GM12878 (cell line): ENCODE results near the gene PCDHA1. TPM values are rescaled to one million over a fixed set of nuclear protein-coding genes. Genes with fewer than 3 reads are reported as not detected.
"Not testable (repeated sequence)": the region's sequence is repeated elsewhere in the genome, so short reads cannot be mapped to it uniquely, and the experiment has no call there.

Experiments
- ATAC-seq: fragments of 200-7000 bp; cut with Tn5 transposase; 3 replicates; pipeline ENCODE4 v1.9.1; 2020; ENCODE audit warnings: mild to moderate bottlenecking, moderate library complexity
- BruUV-seq: library from RNA; stranded (reverse); fragments of 400-500 nt; replicated peaks from 2 replicates; lab custom pipeline; 2021; lab: Mats Ljungman, UMichigan
- CTCF ChIA-PET: fragments of 300-600 bp; sonication (Branson Sonifier 250); formaldehyde crosslinking; extraction: SDS; loops from one replicate; lab custom pipeline; 2021; ENCODE audit warnings: inconsistent platforms; lab: Yijun Ruan, JAX
- POLR2A ChIA-PET: fragments of 350-600 bp; formaldehyde crosslinking; extraction: SDS; loops from one replicate; lab custom pipeline; 2021; ENCODE audit warnings: inconsistent platforms; lab: Charles Lee
- RAD21 ChIA-PET: fragments of 300-600 bp; sonication (Branson Sonifier 250); formaldehyde crosslinking; loops from one replicate; lab custom pipeline; 2023; ENCODE audit warnings: antibody characterized with exemption; ENCODE audit not compliant: unreplicated experiment; lab: Charles Lee
- SMC1A ChIA-PET: fragments of 300-600 bp; sonication (Branson Sonifier 250); formaldehyde crosslinking; loops from one replicate; lab custom pipeline; 2023; ENCODE audit not compliant: unreplicated experiment, uncharacterized antibody; lab: Charles Lee
- DNase-seq: peaks from one replicate; pipeline ENCODE4 v3.0.0-alpha.2; 2011; ENCODE audit warnings: low read depth, low spot score
- FAIRE-seq: peaks from 3 replicates; lab custom pipeline; 2011; peaks lifted over from hg19 to GRCh38; lab: Jason Lieb, UNC
- H2AFZ ChIP-seq: 2 replicates; pipeline ENCODE4 v1.6.0; 2011; ENCODE audit warnings: low read depth, low read length, control low read depth; ENCODE audit not compliant: control insufficient read depth
- H3K27ac ChIP-seq: 2 replicates; pipeline ENCODE4 v1.5.1; 2011; ENCODE audit warnings: control low read depth; ENCODE audit not compliant: control insufficient read depth, insufficient read depth
- H3K27me3 ChIP-seq, 2 experiments: replicated peaks in 1 of 2; 2 replicates each; pipeline versions ENCODE4 v1.6.0 to v1.6.1; 2011; ENCODE audit warnings: low read length in 1 of 2; ENCODE audit not compliant: control insufficient read depth in 2 of 2, insufficient read depth in 2 of 2
- H3K36me3 ChIP-seq, 2 experiments: 2 replicates each; pipeline ENCODE4 v1.5.1; 2011; ENCODE audit warnings: low read length in 1 of 2; ENCODE audit not compliant: control insufficient read depth in 2 of 2, insufficient read depth in 2 of 2
- H3K4me1 ChIP-seq: 2 replicates; pipeline ENCODE4 v1.6.1; 2011; ENCODE audit warnings: mild to moderate bottlenecking, low read length, moderate library complexity, mixed read lengths; ENCODE audit not compliant: control insufficient read depth, insufficient read depth
- H3K4me2 ChIP-seq: 2 replicates; pipeline ENCODE4 v1.6.0; 2011; ENCODE audit warnings: control low read depth; ENCODE audit not compliant: control insufficient read depth, insufficient read depth
- H3K4me3 ChIP-seq: fragments of 200-600 bp; sonication (generic); 2 replicates; pipeline ENCODE4 v1.5.1; 2016
- H3K79me2 ChIP-seq: 2 replicates; pipeline ENCODE4 v1.6.0; 2011; ENCODE audit warnings: low read length; ENCODE audit not compliant: control insufficient read depth, insufficient read depth
- H3K9ac ChIP-seq: 2 replicates; pipeline ENCODE4 v1.8.0; 2011; ENCODE audit warnings: low read length, control low read depth, mixed read lengths; ENCODE audit not compliant: control insufficient read depth, insufficient read depth
- H3K9me3 ChIP-seq: replicated peaks from 3 replicates; pipeline ENCODE4 v1.5.1; 2011; ENCODE audit warnings: mild to moderate bottlenecking, low read length; ENCODE audit not compliant: control insufficient read depth, insufficient read depth
- H4K20me1 ChIP-seq: 2 replicates; pipeline ENCODE4 v1.6.0; 2011; ENCODE audit not compliant: control insufficient read depth, insufficient read depth
- CBX3 ChIP-seq: fragments of 200-600 bp; sonication (generic); IDR thresholded peaks from 2 replicates; pipeline ENCODE4 v1.6.1; 2016; ENCODE audit warnings: low read depth, borderline replicate concordance
- SMAD1 ChIP-seq: fragments of 450-650 bp; IDR thresholded peaks from 2 replicates; pipeline ENCODE4 v1.6.1; 2018; ENCODE audit warnings: mild to moderate bottlenecking, low read depth; ENCODE audit not compliant: partially characterized antibody
- WGBS: methylation state at CpG from one replicate; pipeline ENCODE4 v1.1.6; 2016; ENCODE audit warnings: low lambda C conversion rate; ENCODE audit not compliant: insufficient replicate concordance, insufficient coverage; ENCODE audit errors: missing lambda C conversion rate; 5-methylcytosine and 5-hydroxymethylcytosine counted together
- in situ Hi-C: fragments of 300-500 bp; cut with MboI; formaldehyde crosslinking; loops from 9 replicates; pipeline ENCODE4 v1.14.3; 2018; ENCODE audit warnings: mixed read lengths
- intact Hi-C: fragments of 100-400 bp; cut with micrococcal nuclease; formaldehyde crosslinking; loops from one replicate; pipeline ENCODE4 v1.14.2; 2022; ENCODE audit not compliant: unreplicated experiment
- polyA plus RNA-seq, 11 experiments: library from polyadenylated mRNA; depleted of rRNA in 4 of 11; unstranded in 6 of 11; stranded (reverse) in 5 of 11; fragments of >200 nt; fragmentation: Nextera tagmentation in 4 of 11; fragmentation: Illumina TruSeq in 1 of 11; extraction: Ambion mirVana in 4 of 11; extraction: Trizol in 1 of 11; gene quantifications; 1 replicate in 1 of 11; 2 replicates in 10 of 11; pipeline versions ENCODE4 v1.2.1 to v1.2.3, GENCODE V29; 2011 to 2016; ENCODE audit warnings: inconsistent platforms in 2 of 11, missing spikeins in 2 of 11, low read depth in 1 of 11
- total RNA-seq, 4 experiments: library from RNA; depleted of rRNA in 3 of 4; stranded (reverse); fragments of >200 nt in 3 of 4; fragmentation: Illumina TruSeq in 1 of 4; extraction: Trizol in 1 of 4; gene quantifications; 2 replicates each; pipeline versions ENCODE4 v1.2.1 to v1.2.3, GENCODE V29; 2013 to 2021
- TF ChIP-seq, protein P1 (sequence below): fragments of 450-650 bp; IDR thresholded peaks from 2 replicates; pipeline ENCODE4 v1.6.1; 2016; ENCODE audit warnings: mild to moderate bottlenecking, moderate library complexity, borderline replicate concordance
- TF ChIP-seq, protein P2 (sequence below): IDR thresholded peaks from 2 replicates; pipeline ENCODE4 v1.6.1; 2011; ENCODE audit warnings: borderline replicate concordance, low read depth, mild to moderate bottlenecking, moderate library complexity, mixed read lengths, low read length; ENCODE audit not compliant: insufficient read depth; ENCODE audit errors: extremely low read length

PCDHA1 gene
- total and polyA plus RNA-seq, 10 of the 15 experiments (the other 5 are each of a cell fraction or from before 2014, with no cell fraction given) = 0.03 TPM; not detected in 9

DNA sequence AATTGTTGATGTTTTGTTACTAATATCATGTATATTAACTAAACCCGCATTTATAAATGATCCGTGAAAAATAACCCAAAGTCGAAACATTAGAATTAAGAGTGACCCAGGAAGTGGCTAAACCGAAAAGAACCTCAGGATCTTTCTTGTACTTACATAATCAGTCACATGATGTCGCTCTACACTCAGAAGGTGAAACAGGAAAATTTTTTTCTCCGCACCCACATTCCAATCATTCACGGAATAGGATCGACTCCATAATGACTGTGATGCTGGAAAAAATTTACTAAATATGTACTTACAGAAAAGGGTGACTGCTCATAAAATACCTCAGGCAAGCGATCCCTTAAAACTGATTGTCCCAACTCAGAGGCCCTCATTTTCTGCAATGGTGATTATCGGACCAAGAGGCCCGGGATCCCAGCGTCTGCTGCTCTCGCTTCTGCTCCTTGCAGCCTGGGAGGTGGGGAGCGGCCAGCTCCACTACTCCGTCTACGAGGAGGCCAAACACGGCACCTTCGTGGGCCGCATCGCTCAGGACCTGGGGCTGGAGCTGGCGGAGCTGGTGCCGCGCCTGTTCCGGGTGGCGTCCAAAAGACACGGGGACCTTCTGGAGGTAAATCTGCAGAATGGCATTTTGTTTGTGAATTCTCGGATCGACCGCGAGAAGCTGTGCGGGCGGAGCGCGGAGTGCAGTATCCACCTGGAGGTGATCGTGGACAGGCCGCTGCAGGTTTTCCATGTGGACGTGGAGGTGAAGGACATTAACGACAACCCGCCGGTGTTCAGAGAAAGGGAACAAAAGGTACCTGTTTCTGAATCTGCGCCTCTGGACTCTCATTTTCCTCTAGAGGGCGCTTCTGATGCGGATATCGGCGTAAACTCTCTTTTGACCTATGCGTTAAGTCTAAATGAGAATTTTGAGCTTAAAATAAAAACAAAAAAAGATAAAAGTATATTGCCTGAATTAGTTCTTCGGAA, 89.4 kb downstream of the PCDHA1 start, which contains the start of gene PCDHA12:
PCDHA12 (plus strand) TSS at position 224 of the 981 bp plus-strand sequence; CDS start at position 389, 165 bp downstream.
- ChIA-PET RAD21 (no interaction called here), POLR2A (no interaction called here), SMC1A (no interaction called here), CTCF (no interaction called here)
- Histone ChIP-seq H3K9ac (no peak within 1 kb of the TSS), H3K4me3 (no peak within 1 kb of the TSS), H2AFZ (no peak within 1 kb of the TSS), H3K27ac (no peak within 1 kb of the TSS), H3K9me3 (no peaks in the 10 kb centered on the region; the same call in 2 of the 3 replicates), H3K4me1 (no peaks in the 10 kb centered on the region), H4K20me1 (no peaks in the 10 kb centered on the region), H3K27me3 (no peaks in the 10 kb centered on the region), H3K4me2 (no peak within 1 kb of the TSS), H3K79me2 (no peaks in the 10 kb centered on the region), H3K36me3 (no peaks in the 10 kb centered on the region)
- intact Hi-C loops = no loop called here
- BruUV-seq = no TSS peak
- in situ Hi-C loops = no loop called here
- WGBS = 58% methylated on average over 45 of the region's 47 CpGs
- FAIRE-seq (no peak), ATAC-seq (no peak), DNase-seq (no peak)
- TF ChIP-seq, protein P1, sequence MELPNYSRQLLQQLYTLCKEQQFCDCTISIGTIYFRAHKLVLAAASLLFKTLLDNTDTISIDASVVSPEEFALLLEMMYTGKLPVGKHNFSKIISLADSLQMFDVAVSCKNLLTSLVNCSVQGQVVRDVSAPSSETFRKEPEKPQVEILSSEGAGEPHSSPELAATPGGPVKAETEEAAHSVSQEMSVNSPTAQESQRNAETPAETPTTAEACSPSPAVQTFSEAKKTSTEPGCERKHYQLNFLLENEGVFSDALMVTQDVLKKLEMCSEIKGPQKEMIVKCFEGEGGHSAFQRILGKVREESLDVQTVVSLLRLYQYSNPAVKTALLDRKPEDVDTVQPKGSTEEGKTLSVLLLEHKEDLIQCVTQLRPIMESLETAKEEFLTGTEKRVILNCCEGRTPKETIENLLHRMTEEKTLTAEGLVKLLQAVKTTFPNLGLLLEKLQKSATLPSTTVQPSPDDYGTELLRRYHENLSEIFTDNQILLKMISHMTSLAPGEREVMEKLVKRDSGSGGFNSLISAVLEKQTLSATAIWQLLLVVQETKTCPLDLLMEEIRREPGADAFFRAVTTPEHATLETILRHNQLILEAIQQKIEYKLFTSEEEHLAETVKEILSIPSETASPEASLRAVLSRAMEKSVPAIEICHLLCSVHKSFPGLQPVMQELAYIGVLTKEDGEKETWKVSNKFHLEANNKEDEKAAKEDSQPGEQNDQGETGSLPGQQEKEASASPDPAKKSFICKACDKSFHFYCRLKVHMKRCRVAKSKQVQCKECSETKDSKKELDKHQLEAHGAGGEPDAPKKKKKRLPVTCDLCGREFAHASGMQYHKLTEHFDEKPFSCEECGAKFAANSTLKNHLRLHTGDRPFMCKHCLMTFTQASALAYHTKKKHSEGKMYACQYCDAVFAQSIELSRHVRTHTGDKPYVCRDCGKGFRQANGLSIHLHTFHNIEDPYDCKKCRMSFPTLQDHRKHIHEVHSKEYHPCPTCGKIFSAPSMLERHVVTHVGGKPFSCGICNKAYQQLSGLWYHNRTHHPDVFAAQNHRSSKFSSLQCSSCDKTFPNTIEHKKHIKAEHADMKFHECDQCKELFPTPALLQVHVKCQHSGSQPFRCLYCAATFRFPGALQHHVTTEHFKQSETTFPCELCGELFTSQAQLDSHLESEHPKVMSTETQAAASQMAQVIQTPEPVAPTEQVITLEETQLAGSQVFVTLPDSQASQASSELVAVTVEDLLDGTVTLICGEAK = no peak
- TF ChIP-seq CBX3 (no peak), SMAD1 (no peak)
- TF ChIP-seq, protein P2, sequence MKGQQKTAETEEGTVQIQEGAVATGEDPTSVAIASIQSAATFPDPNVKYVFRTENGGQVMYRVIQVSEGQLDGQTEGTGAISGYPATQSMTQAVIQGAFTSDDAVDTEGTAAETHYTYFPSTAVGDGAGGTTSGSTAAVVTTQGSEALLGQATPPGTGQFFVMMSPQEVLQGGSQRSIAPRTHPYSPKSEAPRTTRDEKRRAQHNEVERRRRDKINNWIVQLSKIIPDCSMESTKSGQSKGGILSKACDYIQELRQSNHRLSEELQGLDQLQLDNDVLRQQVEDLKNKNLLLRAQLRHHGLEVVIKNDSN = no peak

DNA sequence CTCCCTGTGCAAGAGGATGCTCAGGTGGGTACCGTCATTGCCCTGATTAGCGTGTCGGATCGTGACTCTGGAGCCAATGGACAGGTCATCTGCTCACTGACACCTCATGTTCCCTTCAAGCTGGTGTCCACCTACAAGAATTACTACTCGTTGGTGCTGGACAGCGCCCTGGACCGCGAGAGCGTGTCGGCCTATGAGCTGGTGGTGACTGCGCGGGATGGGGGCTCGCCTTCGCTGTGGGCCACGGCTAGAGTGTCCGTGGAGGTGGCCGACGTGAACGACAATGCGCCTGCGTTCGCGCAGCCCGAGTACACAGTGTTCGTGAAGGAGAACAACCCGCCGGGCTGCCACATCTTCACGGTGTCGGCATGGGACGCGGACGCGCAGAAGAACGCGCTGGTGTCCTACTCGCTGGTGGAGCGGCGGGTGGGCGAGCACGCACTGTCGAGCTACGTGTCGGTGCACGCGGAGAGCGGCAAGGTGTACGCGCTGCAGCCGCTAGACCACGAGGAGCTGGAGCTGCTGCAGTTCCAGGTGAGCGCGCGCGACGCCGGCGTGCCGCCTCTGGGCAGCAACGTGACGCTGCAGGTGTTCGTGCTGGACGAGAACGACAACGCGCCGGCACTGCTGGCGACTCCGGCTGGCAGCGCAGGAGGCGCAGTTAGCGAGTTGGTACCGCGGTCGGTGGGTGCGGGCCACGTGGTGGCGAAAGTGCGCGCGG, 90.8 kb downstream of the PCDHA1 start:
- BruUV-seq, H3K36me3 ChIP-seq, H4K20me1 ChIP-seq, H3K9ac ChIP-seq, in situ Hi-C loops, CTCF ChIA-PET, H3K27ac ChIP-seq, H3K27me3 ChIP-seq, DNase-seq, H2AFZ ChIP-seq, RAD21 ChIA-PET, H3K4me3 ChIP-seq, H3K9me3 ChIP-seq, FAIRE-seq, H3K4me2 ChIP-seq, POLR2A ChIA-PET, H3K79me2 ChIP-seq, intact Hi-C loops, ATAC-seq, SMC1A ChIA-PET, H3K4me1 ChIP-seq: not testable (repeated sequence)
- 84% methylated on average over 41 of the region's 80 CpGs for WGBS
